CD14-positive monocyte (primary cell): ENCODE measurements around the gene RPL26. TPM values are rescaled to one million over a fixed set of nuclear protein-coding genes. Genes with fewer than 3 reads are reported as not detected.

ENCODE experiments used
- DNase-seq, 3 donors: peaks; one replicate each; pipeline ENCODE4 v3.0.0-alpha.2; 2011 to 2022
- H2AFZ ChIP-seq: 2 replicates; pipeline ENCODE4 v1.6.0; 2012; ENCODE audit warnings: mild to moderate bottlenecking, low read depth, low read length, inconsistent platforms; ENCODE audit not compliant: insufficient read depth, poor library complexity, severe bottlenecking
- H3K27ac ChIP-seq, 2 donors: 1 replicate in 1 of 2; 2 replicates in 1 of 2; pipeline ENCODE4 v1.5.1; 2012 to 2013; ENCODE audit warnings: low read length in 2 of 2, control low read depth in 1 of 2, inconsistent platforms in 1 of 2, low read depth in 1 of 2, mild to moderate bottlenecking in 1 of 2
- H3K27me3 ChIP-seq, 2 donors: one replicate each; pipeline versions ENCODE4 v1.6.0 to v1.6.1; 2011 to 2013; ENCODE audit warnings: low read length in 2 of 2; ENCODE audit not compliant: control insufficient read depth in 2 of 2, insufficient read depth in 2 of 2
- H3K36me3 ChIP-seq, 2 donors: replicated peaks in 1 of 2; 1 replicate in 1 of 2; 2 replicates in 1 of 2; pipeline versions ENCODE4 v1.5.1 to v1.6.1; 2012 to 2013; ENCODE audit warnings: low read length in 2 of 2, control low read depth in 1 of 2, inconsistent platforms in 1 of 2, mild to moderate bottlenecking in 1 of 2; ENCODE audit not compliant: insufficient read depth in 2 of 2, control insufficient read depth in 1 of 2
- H3K4me1 ChIP-seq, 2 donors: 1 replicate in 1 of 2; 2 replicates in 1 of 2; pipeline versions ENCODE4 v1.5.1 to v1.6.1; 2012 to 2013; ENCODE audit warnings: low read length in 2 of 2, control low read depth in 1 of 2, inconsistent platforms in 1 of 2, mild to moderate bottlenecking in 1 of 2, moderate library complexity in 1 of 2; ENCODE audit not compliant: insufficient read depth in 2 of 2, control insufficient read depth in 1 of 2
- H3K4me2 ChIP-seq: replicated peaks from 2 replicates; pipeline ENCODE3; 2012; ENCODE audit warnings: low read length, moderate library complexity, mild to moderate bottlenecking; ENCODE audit not compliant: poor library complexity, severe bottlenecking; ENCODE audit errors: extremely low read depth
- H3K4me3 ChIP-seq, 3 experiments: fragments of 200-600 bp in 1 of 3; sonication (generic) in 1 of 3; replicated peaks in 1 of 3; 1 replicate in 2 of 3; 2 replicates in 1 of 3; pipeline ENCODE4 v1.5.1; 2011 to 2013; ENCODE audit warnings: low read length in 3 of 3, mild to moderate bottlenecking in 3 of 3, control low read depth in 2 of 3, low read depth in 2 of 3, inconsistent platforms in 1 of 3, moderate library complexity in 1 of 3
- H3K79me2 ChIP-seq: 2 replicates; pipeline ENCODE4 v1.6.0; 2012; ENCODE audit warnings: mild to moderate bottlenecking, control low read depth, inconsistent platforms, low read length, moderate library complexity; ENCODE audit not compliant: insufficient read depth
- H3K9ac ChIP-seq: 2 replicates; pipeline ENCODE4 v1.6.0; 2017; ENCODE audit warnings: low read length, mild to moderate bottlenecking; ENCODE audit not compliant: insufficient read depth, poor library complexity, severe bottlenecking
- H3K9me3 ChIP-seq, 2 donors: replicated peaks in 1 of 2; 1 replicate in 1 of 2; 2 replicates in 1 of 2; pipeline versions ENCODE4 v1.5.1 to v1.6.1; 2012 to 2013; ENCODE audit warnings: low read length in 2 of 2, control low read depth in 1 of 2; ENCODE audit not compliant: control insufficient read depth in 1 of 2, insufficient read depth in 1 of 2
- H4K20me1 ChIP-seq: 2 replicates; pipeline ENCODE4 v1.6.0; 2012; ENCODE audit warnings: mild to moderate bottlenecking, low read length, control low read depth, moderate library complexity; ENCODE audit not compliant: insufficient read depth
- H3K27ac Mint-ChIP-seq, 7 donors: one replicate each; pipeline ENCODE4 v1.8.0; 2020; ENCODE audit warnings: mild to moderate bottlenecking in 7 of 7, mixed read lengths in 7 of 7, moderate library complexity in 6 of 7, inconsistent platforms in 2 of 7
- H3K27me3 Mint-ChIP-seq, 3 donors: one replicate each; pipeline ENCODE4 v1.8.0; 2021 to 2022; ENCODE audit warnings: low read depth in 3 of 3, mild to moderate bottlenecking in 3 of 3, mixed read lengths in 3 of 3, moderate library complexity in 3 of 3, inconsistent platforms in 1 of 3
- H3K36me3 Mint-ChIP-seq, 2 donors: one replicate each; pipeline ENCODE4 v1.8.0; 2020; ENCODE audit warnings: mixed read lengths in 2 of 2, inconsistent platforms in 1 of 2, mild to moderate bottlenecking in 1 of 2
- H3K4me1 Mint-ChIP-seq: one replicate; pipeline ENCODE4 v1.8.0; 2020; ENCODE audit warnings: mild to moderate bottlenecking, mixed read lengths
- H3K4me3 Mint-ChIP-seq, 2 donors: one replicate each; pipeline ENCODE4 v1.8.0; 2020; ENCODE audit warnings: mild to moderate bottlenecking in 2 of 2, mixed read lengths in 2 of 2, moderate library complexity in 1 of 2
- H3K9me3 Mint-ChIP-seq, 7 donors: one replicate each; pipeline ENCODE4 v1.8.0; 2020 to 2022; ENCODE audit warnings: mixed read lengths in 7 of 7, mild to moderate bottlenecking in 6 of 7, moderate library complexity in 6 of 7, inconsistent platforms in 2 of 7
- CTCF ChIP-seq: fragments of 200-600 bp; IDR thresholded peaks from one replicate; pipeline ENCODE4 v1.8.0; 2022; ENCODE audit warnings: antibody characterized with exemption, mild to moderate bottlenecking
- WGBS: methylation state at CpG from one replicate; pipeline ENCODE4 v1.1.5; 2013; ENCODE audit warnings: missing lambda C conversion rate; ENCODE audit not compliant: insufficient coverage; 5-methylcytosine and 5-hydroxymethylcytosine counted together
- intact Hi-C, 2 donors: fragments of 100-400 bp; cut with micrococcal nuclease; formaldehyde crosslinking; loops; one replicate each; pipeline versions ENCODE4 v1.15.0 to v1.15.1; 2023
- polyA plus RNA-seq, 3 donors: library from polyadenylated mRNA; depleted of rRNA in 1 of 3; unstranded in 2 of 3; stranded (reverse) in 1 of 3; fragments of 300-500 nt in 2 of 3; fragments of >200 nt in 1 of 3; fragmentation: Illumina TruSeq in 2 of 3; gene quantifications; 1 replicate in 2 of 3; 2 replicates in 1 of 3; pipeline ENCODE4 v1.2.3, GENCODE V29; 2012 to 2021

Gene RPL26
- polyA plus RNA-seq, 3 donors: 859 to 4,469 (median 884) TPM

- Histone ChIP-seq H3K79me2 (no peaks in the 10 kb centered on the region), H3K9me3 (no peaks in the 10 kb centered on the region), H3K4me3 (no peak overlapping the region), H2AFZ (no peak overlapping the region), H3K27ac (no peak overlapping the region), H3K9ac (no peak overlapping the region), H3K27me3 (peaks cover 0 to 25% of the 10 kb centered on the region in 2 donors), H3K4me2 (no peak overlapping the region), H4K20me1 (no peaks in the 10 kb centered on the region), H3K4me1 (no peaks in the 10 kb centered on the region), H3K36me3 (no peaks in the 10 kb centered on the region)
- Mint-ChIP-seq H3K4me1 (peaks cover 5% of the 10 kb centered on the region), H3K27ac (no peak overlapping the region), H3K27me3 (peaks cover 21 to 30% (median 28%) of the 10 kb centered on the region in 3 donors), H3K9me3 (peaks cover 0 to 3% (median 0%) of the 10 kb centered on the region in 7 donors), H3K36me3 (no peaks in the 10 kb centered on the region), H3K4me3 (peak overlapping the region in 1 of 2 donors; percentile 41)
- no peak for TF ChIP-seq CTCF
- intact Hi-C loops: no loop called here
- no peak for DNase-seq
- WGBS: no CpG with 5 or more reads among the region's 5 CpGs
Observed at GRCh38 chr17:8345951-8346665, 36.9 kb downstream of the RPL26 start.

GRCh38 chr17:8345052-8345690, 37.8 kb downstream of the RPL26 start:
- no peaks in the 10 kb centered on the region for H3K4me1 ChIP-seq
- no peak overlapping the region for H2AFZ ChIP-seq
- peaks cover 21 to 30% (median 28%) of the 10 kb centered on the region in 3 donors for H3K27me3 Mint-ChIP-seq
- no peaks in the 10 kb centered on the region for H3K36me3 ChIP-seq
- peaks cover 0 to 3% (median 0%) of the 10 kb centered on the region in 7 donors for H3K9me3 Mint-ChIP-seq
- intact Hi-C loops: no loop called here
- H3K27me3 ChIP-seq: peaks cover 0 to 25% of the 10 kb centered on the region in 2 donors
- no peak for DNase-seq
- H3K4me2 ChIP-seq: no peak overlapping the region
- no peaks in the 10 kb centered on the region for H3K36me3 Mint-ChIP-seq
- H3K79me2 ChIP-seq: no peaks in the 10 kb centered on the region
- H3K27ac ChIP-seq: no peak overlapping the region
- no peaks in the 10 kb centered on the region for H3K9me3 ChIP-seq
- no peak overlapping the region for H3K4me3 Mint-ChIP-seq
- no peak overlapping the region for H3K9ac ChIP-seq
- TF ChIP-seq CTCF: no peak
- 100% methylated on average over 1 of the region's 6 CpGs for WGBS
- H4K20me1 ChIP-seq: no peaks in the 10 kb centered on the region
- no peak overlapping the region for H3K27ac Mint-ChIP-seq
- no peak overlapping the region for H3K4me3 ChIP-seq
- peaks cover 5% of the 10 kb centered on the region for H3K4me1 Mint-ChIP-seq
